ENCODE data around the gene RSRC1.

RSRC1 gene

GRCh38 chr3:158354713-158355112 is 244.8 kb downstream of the RSRC1 start:
- Histone ChIP-seq H3K36me3 (no peaks in the 10 kb centered on the region), H3K4me3 (ENCODE audit: low read depth, low read length) (no peak overlapping the region), H3K27me3 (no peaks in the 10 kb centered on the region), H3K4me1 (0 out of 2 replicates have a peak, but pooled peaks cover 6% of the 10 kb centered on the region), H3K9me3 (no peaks in the 10 kb centered on the region)
- TF ChIP-seq, protein P1, sequence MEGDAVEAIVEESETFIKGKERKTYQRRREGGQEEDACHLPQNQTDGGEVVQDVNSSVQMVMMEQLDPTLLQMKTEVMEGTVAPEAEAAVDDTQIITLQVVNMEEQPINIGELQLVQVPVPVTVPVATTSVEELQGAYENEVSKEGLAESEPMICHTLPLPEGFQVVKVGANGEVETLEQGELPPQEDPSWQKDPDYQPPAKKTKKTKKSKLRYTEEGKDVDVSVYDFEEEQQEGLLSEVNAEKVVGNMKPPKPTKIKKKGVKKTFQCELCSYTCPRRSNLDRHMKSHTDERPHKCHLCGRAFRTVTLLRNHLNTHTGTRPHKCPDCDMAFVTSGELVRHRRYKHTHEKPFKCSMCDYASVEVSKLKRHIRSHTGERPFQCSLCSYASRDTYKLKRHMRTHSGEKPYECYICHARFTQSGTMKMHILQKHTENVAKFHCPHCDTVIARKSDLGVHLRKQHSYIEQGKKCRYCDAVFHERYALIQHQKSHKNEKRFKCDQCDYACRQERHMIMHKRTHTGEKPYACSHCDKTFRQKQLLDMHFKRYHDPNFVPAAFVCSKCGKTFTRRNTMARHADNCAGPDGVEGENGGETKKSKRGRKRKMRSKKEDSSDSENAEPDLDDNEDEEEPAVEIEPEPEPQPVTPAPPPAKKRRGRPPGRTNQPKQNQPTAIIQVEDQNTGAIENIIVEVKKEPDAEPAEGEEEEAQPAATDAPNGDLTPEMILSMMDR (IDR thresholded peaks at IDR 0.05; ENCODE audit: low read depth, low read length) = no peak
- DNase-seq = no peak

GRCh38 chr3:158355623-158356588 is 246.0 kb downstream of the RSRC1 start:
- TF ChIP-seq, protein P1 (IDR thresholded peaks at IDR 0.05; ENCODE audit: low read depth, low read length) = no peak
- Histone ChIP-seq H3K27me3 (no peaks in the 10 kb centered on the region), H3K4me1 (0 out of 2 replicates have a peak, but pooled peaks cover 6% of the 10 kb centered on the region), H3K9me3 (0 out of 2 replicates have a peak, but pooled peaks cover 5% of the 10 kb centered on the region), H3K4me3 (ENCODE audit: low read depth, low read length) (no peak overlapping the region), H3K36me3 (no peaks in the 10 kb centered on the region)
- no peak for DNase-seq

DNA sequence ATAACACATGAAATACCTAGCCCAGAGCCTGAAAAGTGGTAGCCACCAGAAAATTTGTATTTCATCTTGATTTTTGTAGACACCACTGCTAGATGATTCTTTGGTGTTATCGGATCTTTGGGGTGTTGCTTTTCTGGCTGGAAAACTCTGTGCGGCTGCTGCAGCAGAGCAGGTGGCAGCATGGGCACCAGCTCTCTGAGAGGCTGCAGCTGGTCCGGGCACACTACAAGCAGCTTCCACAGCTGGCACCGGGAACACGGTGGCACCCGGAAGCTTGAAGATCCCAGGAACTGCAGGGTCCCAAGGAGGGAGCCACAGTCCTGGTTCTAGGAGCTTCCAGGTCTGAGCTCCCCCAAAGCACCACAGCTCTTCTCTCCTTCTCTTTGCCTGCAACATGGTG is 249.4 kb downstream of the RSRC1 start:
- Histone ChIP-seq H3K27me3 (no peaks in the 10 kb centered on the region; the same call in 1 of the 2 replicates), H3K9me3 (0 out of 2 replicates have a peak, but pooled peaks cover 5% of the 10 kb centered on the region), H3K36me3 (no peaks in the 10 kb centered on the region), H3K4me3 (ENCODE audit: low read depth, low read length) (no peak overlapping the region), H3K4me1 (0 out of 2 replicates have a peak, but pooled peaks cover 2% of the 10 kb centered on the region)
- TF ChIP-seq, protein P1 (IDR thresholded peaks at IDR 0.05; ENCODE audit: low read depth, low read length) = no peak
- no peak for DNase-seq

DNA sequence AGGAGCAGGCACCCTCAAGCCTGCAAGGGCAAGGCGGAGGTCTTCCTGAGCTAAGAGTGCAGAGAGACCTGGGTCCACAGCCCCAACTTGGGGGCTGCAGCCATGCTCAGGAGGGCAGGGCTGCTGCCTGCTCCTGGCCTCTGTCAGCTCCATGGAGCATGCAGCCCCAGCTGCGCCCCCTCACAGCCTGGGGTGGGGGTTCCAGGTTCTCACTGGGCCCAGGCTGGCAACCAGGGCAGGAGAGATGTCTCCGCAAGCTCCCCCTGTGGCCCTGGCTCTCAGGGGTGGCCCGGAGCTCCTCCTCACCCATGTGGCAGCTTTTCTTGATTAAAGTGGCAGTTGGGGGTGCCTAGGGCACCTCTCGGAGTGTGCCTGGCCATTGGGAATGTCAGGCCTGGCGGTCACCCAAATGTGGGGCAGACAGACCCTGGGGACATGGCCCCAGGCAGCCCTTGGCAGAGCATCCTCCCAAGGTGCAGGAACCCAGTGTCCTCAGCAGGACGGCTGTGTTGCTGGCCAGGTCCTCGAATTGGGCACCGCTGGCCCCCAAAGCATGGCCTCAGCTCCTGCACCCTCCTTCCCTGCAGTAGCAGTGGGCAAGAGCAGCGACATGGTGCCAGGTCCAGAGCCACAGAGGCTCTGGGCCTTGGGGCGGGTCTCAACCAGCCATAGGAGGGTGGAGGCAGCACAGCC is 251.0 kb downstream of the RSRC1 start:
- no peaks in the 10 kb centered on the region; the same call in 1 of the 2 replicates for H3K27me3 ChIP-seq
- TF ChIP-seq, protein P1 (IDR thresholded peaks at IDR 0.05; ENCODE audit: low read depth, low read length) = no peak
- 0 out of 2 replicates have a peak, but pooled peaks cover 5% of the 10 kb centered on the region for H3K9me3 ChIP-seq
- no peak for DNase-seq
- H3K4me1 ChIP-seq = no peaks in the 10 kb centered on the region
- no peaks in the 10 kb centered on the region for H3K36me3 ChIP-seq
- H3K4me3 ChIP-seq (ENCODE audit: low read depth, low read length) = no peak overlapping the region

DNA sequence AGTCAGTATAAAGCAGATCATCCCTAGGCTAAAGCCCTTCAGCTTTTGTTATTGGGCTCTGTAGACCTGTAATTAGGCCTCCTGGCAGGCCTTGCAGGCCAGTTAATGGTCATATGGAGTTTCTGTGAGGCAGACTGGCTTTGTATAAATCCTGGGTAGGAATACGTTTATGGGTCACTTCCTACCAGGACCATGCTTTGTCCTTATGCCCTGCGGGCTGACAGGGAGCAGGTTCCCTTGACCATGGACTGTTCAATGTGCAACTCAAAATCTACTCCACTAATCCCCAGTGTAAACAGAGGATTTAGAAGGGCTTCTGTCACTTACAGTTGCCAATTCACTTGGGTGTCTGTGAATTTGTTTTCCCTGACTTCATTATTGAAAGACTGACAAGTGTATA is 258.4 kb downstream of the RSRC1 start:
- H3K4me3 ChIP-seq (ENCODE audit: low read depth, low read length) = no peak overlapping the region
- H3K36me3 ChIP-seq = no peaks in the 10 kb centered on the region
- H3K9me3 ChIP-seq = no peaks in the 10 kb centered on the region
- peak; percentile 35 for DNase-seq
- no peaks in the 10 kb centered on the region for H3K4me1 ChIP-seq
- TF ChIP-seq, protein P1 (IDR thresholded peaks at IDR 0.05; ENCODE audit: low read depth, low read length) = no peak
- no peaks in the 10 kb centered on the region for H3K27me3 ChIP-seq
